Loucy (cell line): ENCODE measurements around the gene PJVK.

ENCODE experiments used
- EZH2phosphoT487 ChIP-seq: fragments of 200-600 bp; IDR thresholded peaks from 2 replicates; pipeline ENCODE4 v1.6.1; 2018; ENCODE audit warnings: antibody characterized with exemption, mild to moderate bottlenecking, moderate library complexity, borderline replicate concordance
- TF ChIP-seq, protein P1 (sequence below): fragments of 200-600 bp; sonication (generic); conservative IDR thresholded peaks from 2 replicates; pipeline ENCODE4 v1.5.1; 2014; ENCODE audit warnings: mild to moderate bottlenecking, antibody characterized with exemption, low read length

DNA sequence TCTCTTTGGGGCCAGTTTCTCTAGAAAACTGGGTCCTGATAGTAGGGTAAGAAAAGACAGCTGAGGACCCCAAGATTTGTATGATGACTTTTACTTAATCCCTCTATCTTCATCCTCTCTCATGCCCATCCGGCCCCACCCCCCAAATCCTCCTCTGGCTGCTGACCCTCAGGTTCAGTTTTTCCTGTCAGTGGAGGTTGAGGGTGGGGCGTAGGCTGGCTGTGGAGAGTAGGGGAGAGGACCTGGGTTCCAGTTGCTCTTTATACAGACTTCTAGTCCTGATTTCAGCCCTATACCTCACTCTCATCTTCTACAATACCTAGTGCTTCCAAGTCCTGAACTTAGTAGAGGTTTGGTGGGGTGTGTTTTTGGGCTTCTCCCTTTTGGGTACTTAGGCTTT lies 57.5 kb downstream of the PJVK start:
- TF ChIP-seq, protein P1, sequence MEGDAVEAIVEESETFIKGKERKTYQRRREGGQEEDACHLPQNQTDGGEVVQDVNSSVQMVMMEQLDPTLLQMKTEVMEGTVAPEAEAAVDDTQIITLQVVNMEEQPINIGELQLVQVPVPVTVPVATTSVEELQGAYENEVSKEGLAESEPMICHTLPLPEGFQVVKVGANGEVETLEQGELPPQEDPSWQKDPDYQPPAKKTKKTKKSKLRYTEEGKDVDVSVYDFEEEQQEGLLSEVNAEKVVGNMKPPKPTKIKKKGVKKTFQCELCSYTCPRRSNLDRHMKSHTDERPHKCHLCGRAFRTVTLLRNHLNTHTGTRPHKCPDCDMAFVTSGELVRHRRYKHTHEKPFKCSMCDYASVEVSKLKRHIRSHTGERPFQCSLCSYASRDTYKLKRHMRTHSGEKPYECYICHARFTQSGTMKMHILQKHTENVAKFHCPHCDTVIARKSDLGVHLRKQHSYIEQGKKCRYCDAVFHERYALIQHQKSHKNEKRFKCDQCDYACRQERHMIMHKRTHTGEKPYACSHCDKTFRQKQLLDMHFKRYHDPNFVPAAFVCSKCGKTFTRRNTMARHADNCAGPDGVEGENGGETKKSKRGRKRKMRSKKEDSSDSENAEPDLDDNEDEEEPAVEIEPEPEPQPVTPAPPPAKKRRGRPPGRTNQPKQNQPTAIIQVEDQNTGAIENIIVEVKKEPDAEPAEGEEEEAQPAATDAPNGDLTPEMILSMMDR: no peak
- no peak for TF ChIP-seq EZH2phosphoT487
